Common myeloid progenitor, CD34-positive (primary cell): ENCODE measurements around the gene XPNPEP2.

Experiments
- CTCF ChIA-PET: fragments of 350-600 bp; sonication (Branson Sonifier 250); formaldehyde crosslinking; loops from one replicate; lab custom pipeline; 2021; ENCODE audit warnings: antibody characterized with exemption; lab: Charles Lee
- POLR2A ChIA-PET: fragments of 350-600 bp; sonication (Branson Sonifier 250); formaldehyde crosslinking; loops from one replicate; lab custom pipeline; 2021; ENCODE audit warnings: antibody characterized with exemption; lab: Charles Lee
- DNase-seq, 3 donors: peaks; one replicate each; pipeline versions ENCODE4 v3.0.0 to v3.0.0-alpha.2; 2013
- H3K27ac ChIP-seq, 2 experiments: 1 replicate in 1 of 2; 2 replicates in 1 of 2; pipeline ENCODE4 v1.7.0; 2013; ENCODE audit warnings: inconsistent platforms in 2 of 2, low read length in 2 of 2, mild to moderate bottlenecking in 2 of 2, low read depth in 1 of 2, moderate library complexity in 1 of 2; ENCODE audit not compliant: severe bottlenecking in 2 of 2, insufficient read depth in 1 of 2, poor library complexity in 1 of 2
- H3K27me3 ChIP-seq, 5 experiments: replicated peaks in 2 of 5; 1 replicate in 3 of 5; 2 replicates in 2 of 5; pipeline versions ENCODE4 v1.6.1 to v1.7.0; 2013; ENCODE audit warnings: low read length in 4 of 5, mild to moderate bottlenecking in 2 of 5, moderate library complexity in 2 of 5, inconsistent platforms in 1 of 5; ENCODE audit not compliant: insufficient read depth in 5 of 5, control insufficient read depth in 4 of 5
- H3K36me3 ChIP-seq, 4 experiments: 1 replicate in 2 of 4; 2 replicates in 2 of 4; pipeline versions ENCODE4 v1.6.1 to v1.7.0; 2013; ENCODE audit warnings: low read length in 3 of 4, control low read depth in 1 of 4, mild to moderate bottlenecking in 1 of 4; ENCODE audit not compliant: control insufficient read depth in 4 of 4, insufficient read depth in 4 of 4
- H3K4me1 ChIP-seq, 4 experiments: 1 replicate in 3 of 4; 2 replicates in 1 of 4; pipeline versions ENCODE4 v1.6.1 to v1.7.1; 2013; ENCODE audit warnings: low read length in 3 of 4, mild to moderate bottlenecking in 3 of 4, control low read depth in 1 of 4, inconsistent platforms in 1 of 4, moderate library complexity in 1 of 4; ENCODE audit not compliant: control insufficient read depth in 4 of 4, insufficient read depth in 4 of 4; ENCODE audit errors: control extremely low read depth in 1 of 4
- H3K4me3 ChIP-seq, 7 experiments: 1 replicate in 4 of 7; 2 replicates in 3 of 7; pipeline versions ENCODE4 v1.5.1 to v1.7.0; 2013; ENCODE audit warnings: mild to moderate bottlenecking in 7 of 7, low read length in 6 of 7, moderate library complexity in 6 of 7, inconsistent platforms in 2 of 7, low read depth in 2 of 7, control low read depth in 1 of 7; ENCODE audit not compliant: insufficient read depth in 4 of 7, control insufficient read depth in 1 of 7; ENCODE audit errors: extremely low read depth in 1 of 7
- H3K9me3 ChIP-seq, 5 experiments: 1 replicate in 4 of 5; 2 replicates in 1 of 5; pipeline versions ENCODE4 v1.6.1 to v1.7.1; 2013; ENCODE audit warnings: low read length in 4 of 5, mild to moderate bottlenecking in 2 of 5, inconsistent platforms in 1 of 5, low read depth in 1 of 5, moderate library complexity in 1 of 5; ENCODE audit not compliant: control insufficient read depth in 4 of 5, insufficient read depth in 2 of 5; ENCODE audit errors: control extremely low read depth in 1 of 5
- WGBS: methylation state at CpG from one replicate; pipeline ENCODE4 v1.1.5; 2013; ENCODE audit not compliant: insufficient coverage; 5-methylcytosine and 5-hydroxymethylcytosine counted together

Gene XPNPEP2

DNA sequence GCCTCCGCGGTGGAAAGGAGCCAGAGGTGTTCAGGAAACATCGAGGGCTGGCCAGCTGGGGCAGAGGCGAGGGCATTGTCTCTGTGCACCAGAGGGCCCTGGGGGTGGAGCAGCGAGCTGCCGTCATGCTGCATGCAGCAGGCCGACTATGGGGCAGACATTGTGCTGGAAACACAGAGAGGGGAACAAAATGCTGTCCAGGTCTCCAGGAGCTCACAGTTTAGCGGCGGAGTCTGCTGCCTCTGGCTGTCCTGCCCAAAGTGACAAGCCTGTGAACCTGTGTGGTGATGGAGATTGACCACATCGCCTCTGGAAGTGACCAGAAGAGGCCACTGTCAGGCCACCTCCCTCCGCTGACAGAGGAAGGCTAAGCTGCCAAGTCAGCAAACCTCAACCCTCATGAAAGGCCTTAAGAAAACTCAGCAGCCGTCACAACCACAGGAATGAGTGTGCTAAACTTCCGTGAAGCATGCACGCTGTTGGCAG is 20.8 kb downstream of the XPNPEP2 start:
- no peaks in the 10 kb centered on the region for H3K27me3 ChIP-seq
- peak overlapping the region in 1 of 2 experiments; percentile 15 for H3K27ac ChIP-seq
- 43% methylated on average over 14 of the region's 14 CpGs for WGBS
- no peak overlapping the region for H3K4me3 ChIP-seq
- peaks cover 4 to 52% (median 33%) of the 10 kb centered on the region in 4 experiments for H3K4me1 ChIP-seq
- POLR2A ChIA-PET: interaction anchor here (0.6 to 1.9 kb wide), 6 partner anchors 9 to 310 kb away, joined by 3 to 9 read pairs (median 4); partner anchors contain the start of gene SASH3
- CTCF ChIA-PET: interaction anchor here (1.0 to 3.6 kb wide), 13 partner anchors 9 to 120 kb away, joined by 3 to 21 read pairs (median 5); partner anchors contain the start of gene SASH3
- peak; percentile 68 to 88 (median 83) for DNase-seq
- H3K9me3 ChIP-seq: no peaks in the 10 kb centered on the region
- no peaks in the 10 kb centered on the region for H3K36me3 ChIP-seq

DNA sequence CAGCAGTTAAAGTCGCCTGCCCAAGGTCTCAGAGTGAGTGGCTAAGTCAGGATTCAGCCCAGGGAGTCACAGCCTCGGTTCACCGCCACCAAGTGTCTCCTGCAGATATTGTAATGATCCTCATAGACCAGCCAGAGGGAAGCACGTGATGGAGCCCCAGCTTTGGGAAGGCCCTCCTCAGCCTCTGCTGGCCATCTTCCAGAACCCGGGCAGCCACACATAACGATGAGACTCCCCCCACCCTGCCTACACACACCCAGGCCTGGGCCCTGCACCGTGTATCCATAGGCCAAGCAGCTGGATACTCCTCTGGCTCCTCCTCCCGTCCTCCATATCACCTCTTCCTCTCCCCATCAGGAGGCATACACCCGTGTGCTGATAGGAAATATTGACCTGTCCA is 21.4 kb downstream of the XPNPEP2 start:
- CTCF ChIA-PET: interaction anchor here (1.0 to 3.6 kb wide), 11 partner anchors 8 to 69 kb away, joined by 3 to 21 read pairs (median 5); partner anchors contain the start of gene SASH3
- no peaks in the 10 kb centered on the region for H3K9me3 ChIP-seq
- 41% methylated on average over 9 of the region's 9 CpGs for WGBS

DNA sequence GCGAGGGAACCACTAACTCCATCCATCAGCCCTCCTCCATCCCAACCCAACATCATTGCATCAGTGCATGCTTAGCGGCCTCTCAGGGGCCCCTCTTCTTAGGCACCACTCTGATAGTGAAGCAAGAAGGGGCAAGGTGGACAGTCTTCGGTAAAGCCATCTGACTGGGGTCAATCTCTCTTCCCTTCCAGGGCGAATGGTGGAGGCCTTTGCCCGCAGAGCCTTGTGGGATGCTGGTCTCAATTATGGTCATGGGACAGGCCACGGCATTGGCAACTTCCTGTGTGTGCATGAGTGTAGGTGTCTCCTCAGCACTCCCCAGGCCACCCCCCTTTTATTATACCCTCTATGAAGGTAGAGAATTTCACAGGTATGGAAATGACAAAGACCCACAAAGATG is 22.2 kb downstream of the XPNPEP2 start:
- Histone ChIP-seq H3K4me1 (peaks cover 4 to 43% (median 31%) of the 10 kb centered on the region in 4 experiments), H3K9me3 (no peaks in the 10 kb centered on the region), H3K36me3 (no peaks in the 10 kb centered on the region), H3K27ac (no peak overlapping the region), H3K27me3 (no peaks in the 10 kb centered on the region), H3K4me3 (no peak overlapping the region)
- WGBS: 80% methylated on average over 1 of the region's 6 CpGs
- POLR2A ChIA-PET: no interaction called here
- no peak for DNase-seq
- CTCF ChIA-PET: interaction anchor here (1.3 to 3.6 kb wide), 2 partner anchors 9 to 13 kb away, joined by 3 to 21 read pairs; no protein-coding TSS in a partner anchor

More for the DNA sequence above, 21.4 kb downstream of the XPNPEP2 start:
- DNase-seq: no peak
- POLR2A ChIA-PET: interaction anchor here (0.6 to 1.9 kb wide), 3 partner anchors 20 to 309 kb away, joined by 3 to 9 read pairs (median 3); partner anchors contain the start of gene SASH3
- Histone ChIP-seq H3K4me1 (peaks cover 4 to 48% (median 33%) of the 10 kb centered on the region in 4 experiments), H3K36me3 (no peaks in the 10 kb centered on the region), H3K4me3 (no peak overlapping the region), H3K27ac (peak overlapping the region in 1 of 2 experiments; percentile 15), H3K27me3 (no peaks in the 10 kb centered on the region)

DNA sequence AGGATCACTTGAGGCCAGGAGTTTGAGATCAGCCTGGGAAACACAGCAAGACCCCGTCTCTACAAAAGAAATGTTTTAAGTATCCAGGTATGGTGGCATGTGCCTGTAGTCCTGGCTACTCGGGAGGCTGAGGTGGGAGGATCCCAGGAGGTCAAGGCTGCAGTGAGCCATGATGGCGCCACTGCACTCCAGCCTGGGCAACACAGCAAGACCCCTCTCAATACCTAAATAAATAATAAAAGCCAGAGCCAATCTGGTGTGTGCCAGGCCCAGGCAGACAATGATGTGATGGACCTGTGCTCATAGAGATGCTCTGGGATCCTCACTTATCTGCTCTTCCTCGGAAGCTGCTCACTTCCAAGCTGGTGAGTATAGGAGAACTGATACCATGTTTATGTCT is 22.8 kb downstream of the XPNPEP2 start:
- 94% methylated on average over 2 of the region's 4 CpGs for WGBS
- ChIA-PET CTCF (interaction anchor here (1.3 kb wide), 2 partner anchors 10 kb away, joined by 3 to 5 read pairs; no protein-coding TSS in a partner anchor), POLR2A (no interaction called here)
- no peak for DNase-seq
- Histone ChIP-seq H3K27ac (no peak overlapping the region), H3K9me3 (no peaks in the 10 kb centered on the region), H3K4me1 (peaks cover 4 to 36% (median 27%) of the 10 kb centered on the region in 4 experiments), H3K4me3 (no peak overlapping the region), H3K27me3 (no peaks in the 10 kb centered on the region), H3K36me3 (no peaks in the 10 kb centered on the region)

DNA sequence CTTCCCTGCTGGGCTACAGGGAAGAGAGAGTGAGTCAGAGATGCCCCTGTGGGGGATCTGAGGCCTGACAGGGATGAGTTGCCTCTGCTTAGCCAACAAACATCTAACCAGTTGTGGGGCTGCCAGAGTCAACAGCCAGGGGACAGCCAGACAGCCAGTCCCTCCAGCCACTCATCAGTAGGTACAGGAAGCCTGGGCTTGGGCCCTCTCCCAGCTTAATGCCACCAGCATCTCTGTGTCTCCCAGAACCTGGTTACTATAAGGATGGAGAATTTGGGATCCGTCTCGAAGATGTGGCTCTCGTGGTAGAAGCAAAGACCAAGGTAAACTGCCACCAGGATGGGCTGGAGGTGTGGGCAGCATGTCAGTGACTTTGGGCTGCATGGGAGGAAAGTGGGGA is 23.7 kb downstream of the XPNPEP2 start:
- Histone ChIP-seq H3K27me3 (no peaks in the 10 kb centered on the region), H3K4me3 (no peak overlapping the region), H3K9me3 (no peaks in the 10 kb centered on the region), H3K27ac (no peak overlapping the region), H3K36me3 (no peaks in the 10 kb centered on the region), H3K4me1 (peaks cover 4 to 34% (median 26%) of the 10 kb centered on the region in 4 experiments)
- CTCF ChIA-PET: interaction anchor here (1.1 to 1.3 kb wide), 2 partner anchors 9 to 61 kb away, joined by 4 to 5 read pairs; no protein-coding TSS in a partner anchor
- POLR2A ChIA-PET: no interaction called here
- no peak for DNase-seq
- WGBS: 90% methylated on average over 3 of the region's 3 CpGs

DNA sequence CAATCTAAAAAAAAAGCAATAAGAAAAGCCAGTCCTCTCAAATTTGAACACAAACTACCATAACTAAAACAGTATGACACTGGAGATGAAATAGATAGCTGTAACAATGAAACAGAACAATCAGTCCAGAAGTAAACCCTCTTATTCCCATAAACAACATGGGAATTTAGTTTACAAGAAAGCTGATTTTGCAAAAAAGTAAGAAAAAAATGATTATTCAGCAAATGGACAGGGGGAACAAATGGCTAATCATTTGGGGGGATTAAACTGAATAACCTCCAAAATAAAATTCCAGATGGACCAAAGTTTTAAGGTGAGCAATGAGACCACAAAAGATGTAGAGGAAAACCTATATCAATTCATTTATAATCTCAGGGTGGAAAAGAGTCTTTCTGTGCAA is 24.9 kb downstream of the XPNPEP2 start:
- POLR2A ChIA-PET: no interaction called here
- H3K4me3 ChIP-seq: no peak overlapping the region
- H3K9me3 ChIP-seq: no peaks in the 10 kb centered on the region
- DNase-seq: no peak
- H3K4me1 ChIP-seq: peaks cover 2 to 34% (median 31%) of the 10 kb centered on the region in 4 experiments
- H3K27me3 ChIP-seq: no peaks in the 10 kb centered on the region
- CTCF ChIA-PET: interaction anchor here (0.9 to 1.0 kb wide), 2 partner anchors 9 to 18 kb away, joined by 3 read pairs; no protein-coding TSS in a partner anchor
- H3K36me3 ChIP-seq: no peaks in the 10 kb centered on the region
- no peak overlapping the region for H3K27ac ChIP-seq

DNA sequence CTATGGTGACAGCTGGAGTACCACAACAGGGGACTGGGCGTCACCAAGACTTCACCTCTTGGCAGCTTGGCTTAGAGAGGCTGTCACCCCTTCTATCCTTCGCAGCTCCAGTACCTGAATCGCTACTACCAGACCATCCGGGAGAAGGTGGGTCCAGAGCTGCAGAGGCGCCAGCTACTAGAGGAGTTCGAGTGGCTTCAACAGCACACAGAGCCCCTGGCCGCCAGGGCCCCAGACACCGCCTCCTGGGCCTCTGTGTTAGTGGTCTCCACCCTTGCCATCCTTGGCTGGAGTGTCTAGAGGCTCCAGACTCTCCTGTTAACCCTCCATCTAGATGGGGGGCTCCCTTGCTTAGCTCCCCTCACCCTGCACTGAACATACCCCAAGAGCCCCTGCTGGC is 29.4 kb downstream of the XPNPEP2 start:
- 84% methylated on average over 8 of the region's 8 CpGs for WGBS
- peaks cover 11 to 55% (median 53%) of the 10 kb centered on the region in 4 experiments for H3K4me1 ChIP-seq
- H3K4me3 ChIP-seq: no peak overlapping the region
- H3K27me3 ChIP-seq: no peaks in the 10 kb centered on the region
- H3K36me3 ChIP-seq: no peaks in the 10 kb centered on the region
- H3K27ac ChIP-seq: no peak overlapping the region
- DNase-seq: no peak
- no peaks in the 10 kb centered on the region for H3K9me3 ChIP-seq
- ChIA-PET CTCF (interaction anchor here (2.4 to 3.7 kb wide), 3 partner anchors 9 to 14 kb away, joined by 11 to 17 read pairs (median 17); no protein-coding TSS in a partner anchor), POLR2A (interaction anchor here (0.6 to 2.4 kb wide), 4 partner anchors 9 to 15 kb away, joined by 3 to 13 read pairs (median 4); partner anchors contain the start of gene SASH3)
